Ramos (cell line): ENCODE results near the gene CCDC63.

Experiments used
- in situ Hi-C: fragments of 300-500 bp; cut with MboI; formaldehyde crosslinking; loops from one replicate; pipeline ENCODE4 v1.14.3; 2022; ENCODE audit warnings: low sequenced_read_pairs; ENCODE audit not compliant: unreplicated experiment

Gene CCDC63

DNA sequence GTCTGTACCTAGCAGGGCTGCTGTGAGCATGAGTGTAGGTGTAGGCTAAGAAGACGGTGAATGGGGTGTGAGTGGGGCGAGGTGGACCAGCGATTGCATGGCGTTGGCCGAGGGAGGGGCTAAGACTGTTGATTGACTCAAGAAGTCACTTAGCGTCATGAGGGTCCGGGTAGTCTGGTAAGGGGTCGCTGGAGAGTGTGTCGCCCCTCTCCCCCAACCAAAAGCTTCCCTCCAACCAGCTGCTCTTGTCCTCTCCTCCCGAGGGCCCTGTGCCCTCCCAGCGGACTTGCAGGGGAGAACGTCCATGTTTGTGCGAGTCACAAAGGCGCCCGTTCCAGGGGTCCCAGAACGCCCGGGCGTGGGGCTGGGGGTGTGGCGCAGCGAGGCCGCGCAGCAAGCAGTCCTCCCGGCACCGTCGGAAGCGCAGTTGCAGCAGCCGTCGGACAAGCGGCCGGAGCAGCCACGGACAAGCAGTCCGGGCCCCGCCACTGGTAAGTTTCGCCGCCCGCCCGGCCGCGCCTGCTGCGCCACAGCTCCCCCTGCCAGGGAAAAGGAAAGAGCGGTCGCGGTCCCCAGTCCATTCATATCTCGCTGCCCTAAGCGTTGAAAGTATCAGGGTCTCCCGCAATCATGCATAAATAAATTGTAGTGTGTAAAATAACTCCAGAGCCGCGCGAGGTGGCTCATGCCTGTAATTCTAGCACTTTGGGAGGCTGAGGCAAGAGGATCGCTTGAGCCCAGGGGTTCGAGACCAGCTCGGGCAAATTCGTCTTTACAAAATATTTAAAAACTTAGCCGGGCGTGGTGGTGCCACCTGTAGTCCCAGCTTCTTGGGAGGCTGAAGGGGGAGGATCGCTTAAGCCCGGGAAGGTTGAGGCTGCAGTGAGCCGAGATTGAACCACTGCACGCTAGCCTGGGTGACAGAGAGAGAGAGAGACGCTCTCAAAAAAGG is at the start of gene CCDC63:
CCDC63 (plus strand) TSS at position 373 of the 952 bp plus-strand sequence. CDS start 5,968 bp downstream, outside the sequence.
- in situ Hi-C loops = no loop called here

GRCh38 chr12:110798461-110798860 is 48.3 kb upstream of the CCDC63 start:
- in situ Hi-C loops = no loop called here

DNA sequence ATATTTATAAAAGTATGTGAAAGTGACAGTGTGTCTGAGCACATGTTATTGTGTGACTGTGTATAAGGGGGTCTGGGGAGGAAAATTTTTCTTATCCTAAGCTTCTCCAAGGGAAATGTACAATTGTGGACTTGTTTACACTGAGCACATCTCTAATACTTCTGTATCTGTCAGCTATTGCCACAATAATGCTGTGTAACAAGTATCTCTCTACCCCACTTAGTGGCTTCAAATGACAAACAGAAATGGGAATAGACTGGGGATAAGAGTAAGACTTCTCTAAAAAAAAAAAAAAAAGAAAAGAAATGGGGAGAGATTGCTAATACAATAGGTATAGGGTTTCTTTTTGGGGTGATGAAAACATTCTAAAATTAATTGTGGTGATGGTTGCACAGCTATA is 44.3 kb upstream of the CCDC63 start:
- in situ Hi-C loops = no loop called here

GRCh38 chr12:110804406-110804805 is 42.4 kb upstream of the CCDC63 start:
- in situ Hi-C loops = no loop called here

- in situ Hi-C loops = no loop called here
Observed at GRCh38 chr12:110807640-110808039, 39.1 kb upstream of the CCDC63 start.

DNA sequence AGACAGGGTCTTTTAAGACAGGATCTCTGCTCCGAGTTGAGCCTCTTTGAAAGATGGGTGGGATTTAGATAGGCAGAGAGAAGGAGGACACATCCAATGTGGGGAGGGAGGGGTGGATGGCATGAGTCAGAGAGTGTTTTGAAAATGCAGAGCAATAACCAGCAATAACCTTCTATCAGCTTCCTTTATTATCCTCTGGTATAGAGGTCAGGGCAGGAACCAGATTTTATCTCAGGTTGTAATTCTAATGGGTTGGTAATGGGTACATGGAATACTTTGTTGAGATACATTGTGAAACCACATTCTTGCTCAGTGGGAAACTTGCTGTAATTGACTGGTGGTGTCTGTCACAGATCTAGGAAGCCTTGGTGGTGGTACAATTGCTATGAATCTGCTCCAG is 37.6 kb upstream of the CCDC63 start:
- in situ Hi-C loops = no loop called here

DNA sequence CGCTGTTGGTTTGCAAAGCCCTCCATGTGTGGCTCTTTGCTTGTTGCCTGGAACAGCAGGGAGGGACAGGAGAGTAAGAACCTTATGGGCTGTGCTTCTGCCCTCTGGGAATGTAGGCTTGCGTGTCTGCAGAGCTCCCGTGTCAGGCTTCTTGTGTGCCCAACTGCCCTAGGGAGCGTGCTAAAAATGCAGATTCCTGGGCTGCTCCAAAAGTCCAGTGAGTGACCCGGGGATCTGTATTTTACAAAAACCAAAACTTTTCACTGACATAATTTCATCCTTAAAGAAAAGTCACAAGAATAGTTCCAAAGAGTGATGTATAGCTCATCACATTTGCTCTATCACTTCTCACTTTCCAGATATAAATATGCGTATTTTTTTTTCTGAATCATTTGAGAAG is 34.8 kb upstream of the CCDC63 start:
- in situ Hi-C loops = no loop called here

DNA sequence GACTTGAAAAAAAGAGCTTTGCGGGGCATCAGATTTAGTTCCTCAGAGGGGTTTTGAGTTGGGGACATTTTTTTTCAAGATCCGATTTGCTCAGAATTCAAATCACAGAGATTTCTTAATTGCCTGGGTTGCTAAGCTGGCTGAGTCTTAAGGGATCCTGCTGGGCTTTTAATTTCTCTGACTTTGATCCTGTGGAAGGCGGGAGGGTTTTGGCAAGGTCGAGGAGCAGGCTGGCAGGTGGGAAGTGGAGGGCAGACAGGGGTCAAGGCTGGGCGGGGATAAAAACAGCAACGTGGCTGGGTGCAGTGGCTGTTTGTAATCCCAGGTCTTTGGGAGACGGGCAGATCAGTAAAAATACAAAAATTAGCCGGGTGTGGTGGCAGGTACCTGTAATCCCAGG is 33.5 kb upstream of the CCDC63 start:
- in situ Hi-C loops = no loop called here

DNA sequence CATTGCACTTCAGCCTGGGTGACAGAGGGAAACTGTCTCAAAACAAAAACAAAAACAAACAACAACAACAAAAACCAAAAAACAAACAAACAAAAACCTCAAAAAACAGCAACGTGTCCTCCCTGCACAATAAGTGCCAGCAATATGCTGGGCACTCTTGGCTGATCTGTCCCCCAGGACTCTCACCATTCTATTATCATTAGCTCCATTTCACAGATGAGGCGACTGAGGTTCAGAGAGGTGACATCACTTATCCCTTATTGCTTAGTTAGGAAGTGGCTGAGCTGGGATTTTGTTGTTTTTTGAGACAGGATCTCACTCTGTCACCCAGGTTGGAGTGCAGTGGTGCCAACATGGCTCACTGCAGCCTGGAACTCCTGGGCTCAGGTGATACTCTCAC is 33.0 kb upstream of the CCDC63 start:
- in situ Hi-C loops = no loop called here

DNA sequence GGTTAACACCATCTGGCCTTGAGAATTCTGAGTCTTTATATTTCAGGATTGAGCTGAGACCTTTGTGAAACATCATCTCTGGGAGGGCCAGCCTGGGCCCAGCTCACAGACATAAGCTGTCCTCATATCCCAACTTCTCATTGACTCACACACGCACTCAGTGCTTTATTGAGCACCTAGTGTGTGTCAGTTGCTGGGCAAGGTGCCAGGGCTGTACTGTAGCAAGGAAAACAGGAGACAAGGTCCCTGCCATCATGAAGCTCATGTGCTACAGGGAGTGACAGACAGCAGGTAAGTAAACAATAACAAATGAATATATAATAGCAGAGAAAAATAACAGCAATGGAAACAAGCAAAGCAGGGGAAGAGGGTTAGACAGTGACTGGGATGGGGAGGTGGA is 30.5 kb upstream of the CCDC63 start:
- in situ Hi-C loops = no loop called here

- in situ Hi-C loops = no loop called here
Observed at GRCh38 chr12:110816779-110817178, 30.0 kb upstream of the CCDC63 start.

- in situ Hi-C loops = no loop called here
Observed at GRCh38 chr12:110818511-110818910, 28.3 kb upstream of the CCDC63 start.

DNA sequence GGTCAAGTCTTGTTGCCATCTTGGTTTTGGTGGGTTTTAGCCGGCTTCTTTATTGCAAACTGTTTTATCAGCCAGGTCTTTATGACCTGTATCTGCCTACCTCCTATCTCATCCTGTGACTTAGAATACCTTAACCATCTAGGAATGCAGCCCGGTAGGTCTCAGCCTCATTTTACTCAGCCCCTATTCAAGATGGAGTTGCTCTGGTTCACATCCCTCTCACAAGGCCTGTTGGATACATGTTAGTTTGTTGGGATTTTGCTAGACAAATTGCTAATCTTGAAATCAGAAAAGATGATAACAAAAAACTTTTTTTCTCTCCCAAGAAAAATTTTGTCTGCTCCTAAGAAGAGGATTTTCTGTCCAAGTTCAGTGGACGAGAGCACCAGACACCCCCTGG is 27.6 kb upstream of the CCDC63 start:
- in situ Hi-C loops = no loop called here

GRCh38 chr12:110819646-110820045 is 27.1 kb upstream of the CCDC63 start:
- in situ Hi-C loops = loop anchor here (10.0 kb wide), 2 partner anchors 305 to 375 kb away; no protein-coding TSS in a partner anchor

- in situ Hi-C loops = loop anchor here (10.0 kb wide), 2 partner anchors 307 to 377 kb away; no protein-coding TSS in a partner anchor
Observed at GRCh38 chr12:110821917-110822316, 24.9 kb upstream of the CCDC63 start.

DNA sequence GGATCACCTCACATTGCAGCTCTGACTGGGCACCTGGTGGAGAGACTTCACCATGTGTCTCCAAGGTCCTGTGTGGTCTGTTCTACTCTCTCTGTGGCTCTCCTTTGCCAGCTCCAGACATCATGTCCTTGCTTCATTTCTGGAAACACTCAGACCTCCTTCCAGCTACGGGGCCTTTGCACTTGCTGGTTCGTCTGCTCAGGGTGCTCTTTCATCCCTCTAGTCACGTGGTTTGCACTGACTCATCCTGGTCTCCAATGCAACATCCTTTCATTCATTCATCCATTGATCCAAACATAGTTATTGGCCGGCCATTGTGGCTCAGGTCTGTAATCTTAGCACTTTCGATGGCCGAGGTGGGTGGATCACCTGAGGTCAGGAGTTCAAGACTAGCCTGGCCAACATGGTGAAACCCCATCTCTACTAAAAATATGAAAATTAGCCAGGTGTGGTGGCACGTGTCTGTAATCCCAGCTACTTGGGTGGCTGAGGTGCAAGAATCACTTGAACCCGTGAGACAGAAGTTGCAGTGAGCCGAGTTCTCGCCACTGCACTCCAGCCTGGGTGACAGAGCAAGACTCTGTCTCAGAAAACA is 23.9 kb upstream of the CCDC63 start:
- in situ Hi-C loops = loop anchor here (10.0 kb wide), 2 partner anchors 308 to 378 kb away; no protein-coding TSS in a partner anchor

- in situ Hi-C loops = loop anchor here (10.0 kb wide), 2 partner anchors 310 to 380 kb away; no protein-coding TSS in a partner anchor
Observed at GRCh38 chr12:110824342-110824741, 22.4 kb upstream of the CCDC63 start.

DNA sequence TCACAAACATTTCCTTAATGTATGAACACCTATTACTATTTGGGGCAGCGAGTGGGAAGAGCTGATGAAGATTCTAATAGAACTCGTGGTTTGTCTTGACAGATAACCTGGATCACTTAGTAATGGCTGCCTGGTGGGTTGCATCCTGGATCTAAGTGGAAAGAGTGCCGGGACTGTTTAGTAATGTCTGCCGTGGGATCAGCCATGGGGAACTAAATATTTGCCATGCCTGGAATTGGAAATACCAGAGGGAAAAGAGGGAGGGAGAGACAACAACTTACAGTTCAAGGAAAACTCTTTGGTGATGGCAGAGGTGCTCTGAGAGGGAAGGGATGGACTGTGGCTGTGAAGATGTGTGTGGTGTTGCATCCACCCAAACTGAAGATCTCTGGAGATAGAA is 21.3 kb upstream of the CCDC63 start:
- in situ Hi-C loops = loop anchor here (5.0 to 10.0 kb wide), 4 partner anchors 123 to 381 kb away; no protein-coding TSS in a partner anchor

GRCh38 chr12:110826592-110827200 is 20.1 kb upstream of the CCDC63 start:
- in situ Hi-C loops = loop anchor here (5.0 to 10.0 kb wide), 4 partner anchors 124 to 382 kb away; no protein-coding TSS in a partner anchor

DNA sequence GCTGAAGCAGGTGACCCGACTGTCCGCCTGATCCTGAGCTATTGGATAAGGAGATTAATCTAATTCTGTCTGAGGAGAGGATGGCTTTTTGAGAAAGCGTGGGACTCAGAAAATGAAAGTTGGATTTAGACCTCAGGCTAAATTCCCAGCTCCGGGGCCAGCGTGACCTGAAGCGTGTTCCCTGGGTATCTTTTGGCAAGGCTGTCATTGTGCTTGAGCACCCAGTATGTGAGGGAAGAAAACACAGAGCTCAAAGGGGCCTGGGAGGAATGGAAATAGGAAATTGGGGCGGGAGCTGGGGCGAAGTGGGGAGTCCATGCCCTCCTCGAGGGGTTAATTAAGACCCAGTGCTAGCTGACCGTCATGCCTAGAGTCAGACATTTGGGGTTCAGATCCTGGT is 17.5 kb upstream of the CCDC63 start:
- in situ Hi-C loops = loop anchor here (5.0 to 10.0 kb wide), 4 partner anchors 127 to 385 kb away; no protein-coding TSS in a partner anchor

GRCh38 chr12:110836291-110836690 is 10.5 kb upstream of the CCDC63 start:
- in situ Hi-C loops = no loop called here
